Cardiac fibroblast (primary cell): ENCODE results near the gene MLC1.

ENCODE experiments used
- DNase-seq, 2 donors: peaks; one replicate each; pipeline versions ENCODE4 v3.0.0 to v3.0.0-alpha.2; 2010; ENCODE audit warnings: low read depth in 2 of 2
- H3K4me3 ChIP-seq, 2 donors: replicated peaks in 1 of 2; 1 replicate in 1 of 2; 2 replicates in 1 of 2; pipeline ENCODE4 v1.5.1; 2011; ENCODE audit warnings: low read depth in 2 of 2, low read length in 2 of 2, mild to moderate bottlenecking in 2 of 2, moderate library complexity in 1 of 2
- CTCF ChIP-seq: IDR thresholded peaks from one replicate; pipeline ENCODE4 v1.5.1; 2011; ENCODE audit warnings: low read depth, mild to moderate bottlenecking, low read length, inconsistent platforms

Gene MLC1

DNA sequence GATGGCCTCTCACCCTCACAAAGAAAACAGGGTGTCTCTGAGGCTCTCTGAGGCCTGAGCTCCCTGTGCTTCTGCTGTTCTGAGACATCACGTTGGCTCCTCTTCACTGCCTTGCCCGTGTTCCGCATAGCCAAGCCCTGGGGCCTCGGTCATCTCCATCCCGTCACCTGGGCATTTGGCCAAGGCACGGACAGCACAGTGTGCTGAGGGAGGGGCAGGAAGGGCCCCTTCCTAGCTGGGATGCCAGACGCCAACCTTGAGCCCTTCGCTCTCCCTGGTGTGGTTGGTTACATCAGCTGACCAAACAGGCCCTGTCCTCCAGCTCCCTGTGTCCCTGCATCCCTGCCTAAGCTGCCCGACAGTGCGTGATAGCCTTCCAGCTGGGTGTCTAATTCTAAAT lies 30.5 kb upstream of the MLC1 start:
- DNase-seq, result peak; percentile 65 to 75
- peak overlapping the region in 1 of 2 donors; percentile 3 for H3K4me3 ChIP-seq
- no peak for TF ChIP-seq CTCF

- no peak for TF ChIP-seq CTCF
- H3K4me3 ChIP-seq, result peak overlapping the region; percentile 44 to 53
- peak; percentile 80 to 89 for DNase-seq
Observed at GRCh38 chr22:50114221-50115021, 29.2 kb upstream of the MLC1 start.

GRCh38 chr22:50112151-50113118 lies 27.2 kb upstream of the MLC1 start:
- TF ChIP-seq CTCF, result no peak
- H3K4me3 ChIP-seq, result no peak overlapping the region
- peak; percentile 89 to 90 for DNase-seq

GRCh38 chr22:50111056-50111455 lies 25.8 kb upstream of the MLC1 start:
- TF ChIP-seq CTCF, result no peak
- no peak overlapping the region for H3K4me3 ChIP-seq
- DNase-seq, result no peak

- H3K4me3 ChIP-seq, result no peak overlapping the region
- no peak for TF ChIP-seq CTCF
- no peak for DNase-seq
Observed at GRCh38 chr22:50107529-50107928, 22.3 kb upstream of the MLC1 start.

GRCh38 chr22:50105208-50106100 lies 20.2 kb upstream of the MLC1 start:
- DNase-seq, result peak; percentile 53 to 69
- TF ChIP-seq CTCF, result no peak
- no peak overlapping the region for H3K4me3 ChIP-seq
